Endodermal cell (in vitro differentiated cells): Measurements from ENCODE around the gene INMT. TPM values are rescaled to one million over a fixed set of nuclear protein-coding genes. Genes with fewer than 3 reads are reported as not detected.

Source experiments
- DNase-seq: peaks from one replicate; pipeline ENCODE4 v3.0.0-alpha.2; 2017
- H3K27ac ChIP-seq: 2 replicates; pipeline ENCODE4 v1.5.1; 2013; ENCODE audit warnings: mild to moderate bottlenecking, low read depth, low read length, moderate library complexity
- H3K27me3 ChIP-seq: 2 replicates; pipeline ENCODE4 v1.6.1; 2013; ENCODE audit warnings: mild to moderate bottlenecking, low read length, moderate library complexity; ENCODE audit not compliant: insufficient read depth, control insufficient read depth, poor library complexity, severe bottlenecking
- H3K36me3 ChIP-seq: 2 replicates; pipeline ENCODE4 v1.7.0; 2013; ENCODE audit warnings: mild to moderate bottlenecking, low read length, moderate library complexity; ENCODE audit not compliant: control insufficient read depth, insufficient read depth
- H3K4me1 ChIP-seq: one replicate; pipeline ENCODE4 v1.7.0; 2013; ENCODE audit warnings: low read length; ENCODE audit not compliant: control insufficient read depth, insufficient read depth
- H3K4me3 ChIP-seq: 2 replicates; pipeline ENCODE4 v1.5.1; 2013; ENCODE audit warnings: mild to moderate bottlenecking, low read length, moderate library complexity
- H3K9ac ChIP-seq: 2 replicates; pipeline ENCODE4 v1.6.1; 2013; ENCODE audit warnings: mild to moderate bottlenecking, low read length, moderate library complexity; ENCODE audit not compliant: poor library complexity, severe bottlenecking; ENCODE audit errors: extremely low read depth
- H3K9me3 ChIP-seq: 2 replicates; pipeline ENCODE4 v1.6.1; 2013; ENCODE audit warnings: mild to moderate bottlenecking, low read length, moderate library complexity; ENCODE audit not compliant: control insufficient read depth
- H3K27ac Mint-ChIP-seq: 2 replicates; pipeline ENCODE4 v1.8.0; 2020; ENCODE audit warnings: mixed read lengths
- H3K27me3 Mint-ChIP-seq: 2 replicates; pipeline ENCODE4 v1.8.0; 2021; ENCODE audit warnings: mild to moderate bottlenecking, mixed read lengths; ENCODE audit not compliant: insufficient read depth
- H3K36me3 Mint-ChIP-seq: 2 replicates; pipeline ENCODE4 v1.8.0; 2020; ENCODE audit warnings: low read depth, mixed read lengths
- H3K4me1 Mint-ChIP-seq: 2 replicates; pipeline ENCODE4 v1.8.0; 2020; ENCODE audit warnings: mixed read lengths
- H3K4me3 Mint-ChIP-seq: 2 replicates; pipeline ENCODE4 v1.8.0; 2020; ENCODE audit warnings: mild to moderate bottlenecking, moderate library complexity, mixed read lengths
- H3K9me3 Mint-ChIP-seq: 2 replicates; pipeline ENCODE4 v1.8.0; 2020; ENCODE audit warnings: mild to moderate bottlenecking, mixed read lengths
- WGBS, 2 experiments: methylation state at CpG; one replicate each; pipeline versions ENCODE4 v1.1.5 to v1.1.7; 2013; ENCODE audit warnings: missing lambda C conversion rate in 2 of 2, mixed read lengths in 1 of 2; ENCODE audit not compliant: insufficient coverage in 1 of 2, insufficient read length in 1 of 2; 5-methylcytosine and 5-hydroxymethylcytosine counted together
- total RNA-seq, 2 donors: library from RNA; stranded (reverse); fragmentation: NEBNext Ultra II Directional in 1 of 2; extraction: Animal tissue kit (Norgen Biotek cat#: 25700) in 1 of 2; gene quantifications; 2 replicates in 1 of 2; 3 replicates in 1 of 2; pipeline ENCODE4 v1.2.1, GENCODE V29; 2021
- TF ChIP-seq, protein P1 (sequence below): fragments of 200-600 bp; sonication (generic); conservative IDR thresholded peaks from 2 replicates; pipeline ENCODE4 v1.5.0; 2021; ENCODE audit warnings: antibody characterized with exemption, mild to moderate bottlenecking

Gene INMT
- total RNA-seq, 2 donors from 2014 or later = 3.0 to 3.3 TPM

DNA sequence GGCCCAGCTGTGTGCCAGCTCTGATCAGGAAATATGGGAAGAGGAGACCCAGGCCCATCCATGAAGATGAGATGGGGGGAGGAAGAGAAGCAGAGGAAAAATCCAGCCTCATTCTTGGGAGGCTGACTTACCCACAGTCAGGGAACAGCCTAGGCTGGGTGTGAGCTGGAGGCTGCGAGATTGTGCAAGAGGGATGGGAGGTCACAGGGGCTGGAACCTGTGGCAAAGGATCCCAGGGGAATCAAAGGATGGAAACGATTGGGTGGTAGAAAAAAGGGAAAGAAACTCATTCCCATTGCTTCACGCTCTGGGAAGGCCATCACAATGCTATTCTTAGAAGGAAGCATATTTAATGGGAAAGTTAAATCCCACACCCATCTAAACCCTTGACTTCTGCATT is 43.0 kb upstream of the INMT start:
- Mint-ChIP-seq H3K4me3 (no peak overlapping the region), H3K4me1 (no peaks in the 10 kb centered on the region), H3K36me3 (no peaks in the 10 kb centered on the region), H3K9me3 (no peaks in the 10 kb centered on the region), H3K27ac (no peak overlapping the region), H3K27me3 (peaks cover 8% of the 10 kb centered on the region)
- WGBS, 2 experiments = 82 to 100% methylated on average over 1 to 3 of the region's 3 CpGs
- no peak overlapping the region for H3K27ac ChIP-seq
- H3K9me3 ChIP-seq = no peaks in the 10 kb centered on the region
- no peaks in the 10 kb centered on the region for H3K36me3 ChIP-seq
- no peaks in the 10 kb centered on the region for H3K4me1 ChIP-seq
- H3K27me3 ChIP-seq = peaks cover 14% of the 10 kb centered on the region
- TF ChIP-seq, protein P1, sequence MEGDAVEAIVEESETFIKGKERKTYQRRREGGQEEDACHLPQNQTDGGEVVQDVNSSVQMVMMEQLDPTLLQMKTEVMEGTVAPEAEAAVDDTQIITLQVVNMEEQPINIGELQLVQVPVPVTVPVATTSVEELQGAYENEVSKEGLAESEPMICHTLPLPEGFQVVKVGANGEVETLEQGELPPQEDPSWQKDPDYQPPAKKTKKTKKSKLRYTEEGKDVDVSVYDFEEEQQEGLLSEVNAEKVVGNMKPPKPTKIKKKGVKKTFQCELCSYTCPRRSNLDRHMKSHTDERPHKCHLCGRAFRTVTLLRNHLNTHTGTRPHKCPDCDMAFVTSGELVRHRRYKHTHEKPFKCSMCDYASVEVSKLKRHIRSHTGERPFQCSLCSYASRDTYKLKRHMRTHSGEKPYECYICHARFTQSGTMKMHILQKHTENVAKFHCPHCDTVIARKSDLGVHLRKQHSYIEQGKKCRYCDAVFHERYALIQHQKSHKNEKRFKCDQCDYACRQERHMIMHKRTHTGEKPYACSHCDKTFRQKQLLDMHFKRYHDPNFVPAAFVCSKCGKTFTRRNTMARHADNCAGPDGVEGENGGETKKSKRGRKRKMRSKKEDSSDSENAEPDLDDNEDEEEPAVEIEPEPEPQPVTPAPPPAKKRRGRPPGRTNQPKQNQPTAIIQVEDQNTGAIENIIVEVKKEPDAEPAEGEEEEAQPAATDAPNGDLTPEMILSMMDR = no peak
- no peak overlapping the region for H3K4me3 ChIP-seq
- no peak overlapping the region for H3K9ac ChIP-seq
- no peak for DNase-seq

DNA sequence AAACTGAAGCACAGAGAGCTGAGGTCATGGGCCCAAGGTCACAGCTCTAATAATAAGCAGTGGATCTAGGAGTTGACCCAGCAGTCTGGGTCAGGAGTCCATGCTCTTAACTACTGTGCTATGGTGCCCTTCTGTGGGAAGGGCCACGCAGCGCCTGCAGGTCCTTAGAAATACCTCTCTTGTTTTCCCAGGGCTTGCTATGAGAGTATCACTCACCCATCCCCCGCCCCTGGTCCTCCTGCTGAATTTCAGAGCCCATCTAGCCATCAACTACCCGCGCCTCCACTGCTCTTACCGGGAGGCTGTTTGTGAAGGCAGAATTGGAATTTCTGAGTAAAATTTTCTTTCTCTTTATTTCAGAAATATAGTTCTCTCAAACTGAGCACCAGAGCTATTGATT is 42.4 kb upstream of the INMT start:
- Mint-ChIP-seq H3K36me3 (no peaks in the 10 kb centered on the region), H3K4me1 (no peaks in the 10 kb centered on the region), H3K9me3 (no peaks in the 10 kb centered on the region), H3K4me3 (no peak overlapping the region), H3K27me3 (peaks cover 7% of the 10 kb centered on the region), H3K27ac (no peak overlapping the region)
- Histone ChIP-seq H3K4me3 (no peak overlapping the region), H3K9ac (no peak overlapping the region), H3K4me1 (no peaks in the 10 kb centered on the region), H3K9me3 (no peaks in the 10 kb centered on the region), H3K36me3 (no peaks in the 10 kb centered on the region), H3K27me3 (peaks cover 9% of the 10 kb centered on the region), H3K27ac (no peak overlapping the region)
- peak; percentile 78 for DNase-seq
- TF ChIP-seq, protein P1 = no peak
- WGBS, 2 experiments = 61 to 71% methylated on average over 2 to 3 of the region's 6 CpGs

DNA sequence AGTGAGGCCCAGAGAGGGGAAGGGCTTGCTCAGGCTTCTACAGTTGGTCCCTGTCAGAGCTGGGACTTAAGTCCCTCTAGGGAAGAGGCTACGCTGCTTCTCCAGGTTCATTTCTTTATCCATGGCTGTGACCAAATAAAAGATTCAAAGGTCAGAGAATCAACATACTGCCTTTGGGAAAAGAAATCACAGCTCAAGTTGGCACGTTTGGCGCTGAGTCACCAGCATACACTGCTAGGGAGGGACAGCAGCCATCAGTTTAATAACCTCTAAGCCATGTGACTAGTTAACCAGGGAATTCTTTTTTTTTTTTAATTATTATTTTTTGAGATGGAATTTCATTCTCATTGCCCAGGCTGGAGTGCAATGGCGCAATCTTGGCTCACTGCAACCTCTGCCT is 41.3 kb upstream of the INMT start:
- no peaks in the 10 kb centered on the region for H3K4me1 ChIP-seq
- TF ChIP-seq, protein P1 = no peak
- Mint-ChIP-seq H3K9me3 (no peaks in the 10 kb centered on the region), H3K4me3 (no peak overlapping the region), H3K27ac (no peak overlapping the region), H3K36me3 (no peaks in the 10 kb centered on the region), H3K27me3 (peaks cover 14% of the 10 kb centered on the region), H3K4me1 (no peaks in the 10 kb centered on the region)
- no peaks in the 10 kb centered on the region for H3K36me3 ChIP-seq
- no peaks in the 10 kb centered on the region for H3K9me3 ChIP-seq
- H3K27ac ChIP-seq = no peak overlapping the region
- H3K4me3 ChIP-seq = no peak overlapping the region
- H3K9ac ChIP-seq = no peak overlapping the region
- no peak for DNase-seq
- 94 to 100% methylated on average over 4 of the region's 4 CpGs for WGBS, 2 experiments
- no peaks in the 10 kb centered on the region for H3K27me3 ChIP-seq
